Left hindlimb (tissue), 1 donor: ENCODE results near the gene KLF8.

Experiments used
- DNase-seq: peaks from one replicate; pipeline ENCODE4 v3.0.0-alpha.2; 2018

KLF8 gene

DNA sequence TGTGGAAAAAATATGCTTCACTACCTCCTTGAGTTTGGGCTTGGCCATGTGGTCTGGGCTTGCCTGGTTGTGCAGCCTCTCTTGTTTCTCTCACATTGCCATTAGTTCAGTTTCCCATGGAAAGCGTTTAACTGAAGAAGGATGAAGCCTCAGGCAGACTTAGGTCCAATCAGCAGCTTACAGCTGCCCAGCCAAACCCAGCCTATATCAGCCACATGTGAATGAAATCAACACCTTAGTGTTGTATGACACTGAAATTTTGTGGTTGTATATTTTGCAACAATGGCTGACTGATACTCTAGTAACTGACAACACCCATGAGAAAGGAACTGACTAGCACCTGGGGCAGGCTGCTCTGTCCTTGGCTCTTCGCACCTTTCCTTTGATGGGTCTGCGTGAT lies 81.2 kb downstream of the KLF8 start:
- no peak for DNase-seq

DNA sequence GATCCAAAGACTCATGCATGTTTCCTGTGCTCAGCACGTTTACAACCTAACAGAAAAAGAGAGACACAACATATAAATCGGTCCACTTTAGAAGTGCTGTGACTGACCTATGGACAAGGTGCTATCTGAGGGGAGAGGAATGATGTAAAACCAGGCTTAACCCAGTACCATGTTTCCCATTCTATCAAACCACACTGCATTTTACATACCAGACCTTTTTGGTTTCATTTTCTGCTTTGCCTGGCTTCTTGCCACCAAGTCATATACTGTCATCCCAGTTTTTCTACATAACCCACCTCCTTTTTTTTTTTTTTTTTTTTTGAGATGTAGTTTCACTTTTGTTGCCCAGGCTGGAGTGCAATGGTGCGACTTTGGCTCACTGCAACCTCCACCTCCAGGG lies 82.2 kb downstream of the KLF8 start:
- DNase-seq, result no peak

DNA sequence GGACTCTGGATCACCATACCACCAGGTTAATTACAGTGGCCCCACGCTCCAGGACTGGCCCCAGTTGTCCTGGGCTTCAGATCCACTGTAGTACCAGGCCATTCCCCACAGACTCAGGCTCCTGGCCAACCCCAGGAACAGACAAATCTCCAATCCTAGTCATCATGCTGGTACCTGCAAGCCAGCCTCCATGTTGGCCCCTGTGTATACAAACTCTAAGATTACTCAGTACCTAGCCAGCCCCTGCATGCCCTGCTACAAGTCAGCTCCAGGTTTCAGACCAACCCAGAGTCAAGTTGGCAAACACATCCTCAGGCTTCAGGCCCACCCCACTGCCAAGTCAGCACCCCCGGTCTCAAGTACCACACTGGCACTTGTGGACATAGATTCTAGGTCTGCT lies 85.9 kb downstream of the KLF8 start:
- DNase-seq, result no peak

DNA sequence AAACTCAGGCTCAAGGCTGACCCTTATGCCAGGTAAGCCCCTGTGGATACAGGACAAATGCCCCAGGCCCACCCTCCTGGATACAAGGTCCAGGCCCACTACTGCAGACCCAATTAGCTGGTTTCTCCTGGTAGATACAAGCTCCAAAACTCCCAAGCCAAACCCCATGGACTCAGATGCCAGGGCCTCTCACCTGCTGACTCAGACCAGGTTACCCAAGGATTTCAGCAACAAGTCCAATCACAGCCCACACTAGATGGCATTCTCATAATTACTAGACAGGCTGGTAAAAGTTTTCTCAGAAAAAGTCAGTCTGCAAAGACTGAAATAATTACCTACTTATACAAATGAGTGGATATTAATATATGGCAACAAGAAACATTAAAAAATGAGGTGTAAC lies 87.0 kb downstream of the KLF8 start:
- DNase-seq, result no peak
